Effector memory CD8-positive, alpha-beta T cell (primary cell): Measurements from ENCODE around the gene ARL16.

Source experiments
- ATAC-seq: fragments of 150-1000 bp; cut with Tn5 transposase; replicated peaks from 2 replicates; pipeline ENCODE4 v1.10.0; 2021; ENCODE audit warnings: mild to moderate bottlenecking, moderate library complexity
- DNase-seq, 3 experiments: peaks; one replicate each; pipeline ENCODE4 v3.0.0; 2021
- H3K27ac Mint-ChIP-seq, 2 donors: one replicate each; pipeline ENCODE4 v1.8.0; 2022; ENCODE audit warnings: mild to moderate bottlenecking in 2 of 2, mixed read lengths in 2 of 2, moderate library complexity in 2 of 2
- H3K27me3 Mint-ChIP-seq, 2 donors: one replicate each; pipeline ENCODE4 v1.8.0; 2022; ENCODE audit warnings: mixed read lengths in 2 of 2
- H3K36me3 Mint-ChIP-seq: one replicate; pipeline ENCODE4 v1.8.0; 2022; ENCODE audit warnings: mild to moderate bottlenecking, moderate library complexity, mixed read lengths; ENCODE audit not compliant: insufficient read depth
- H3K4me1 Mint-ChIP-seq, 2 donors: one replicate each; pipeline ENCODE4 v1.8.0; 2022; ENCODE audit warnings: low read depth in 2 of 2, mixed read lengths in 2 of 2
- H3K4me3 Mint-ChIP-seq, 2 donors: one replicate each; pipeline ENCODE4 v1.8.0; 2022; ENCODE audit warnings: mild to moderate bottlenecking in 2 of 2, mixed read lengths in 2 of 2, moderate library complexity in 2 of 2
- H3K9me3 Mint-ChIP-seq, 2 donors: one replicate each; pipeline ENCODE4 v1.8.0; 2022; ENCODE audit warnings: mixed read lengths in 2 of 2

ARL16 gene

GRCh38 chr17:81664051-81664470, 19.5 kb downstream of the ARL16 start:
- no peak for DNase-seq
- Mint-ChIP-seq H3K4me3 (peak overlapping the region in 1 of 2 donors; percentile 6), H3K9me3 (no peaks in the 10 kb centered on the region), H3K36me3 (peaks cover 26% of the 10 kb centered on the region), H3K27ac (no peak overlapping the region), H3K27me3 (no peaks in the 10 kb centered on the region), H3K4me1 (peaks cover 18 to 21% of the 10 kb centered on the region in 2 donors)
- no peak for ATAC-seq

GRCh38 chr17:81662002-81662401, 21.6 kb downstream of the ARL16 start:
- Mint-ChIP-seq H3K27me3 (no peaks in the 10 kb centered on the region), H3K36me3 (peaks cover 19% of the 10 kb centered on the region), H3K4me1 (peaks cover 8 to 10% of the 10 kb centered on the region in 2 donors), H3K4me3 (no peak overlapping the region), H3K9me3 (no peaks in the 10 kb centered on the region), H3K27ac (no peak overlapping the region)
- ATAC-seq (no peak), DNase-seq (no peak)

- no peaks in the 10 kb centered on the region for H3K9me3 Mint-ChIP-seq
- ATAC-seq (no peak), DNase-seq (no peak)
- no peak overlapping the region for H3K4me3 Mint-ChIP-seq
- no peak overlapping the region for H3K27ac Mint-ChIP-seq
- H3K27me3 Mint-ChIP-seq = no peaks in the 10 kb centered on the region
- H3K36me3 Mint-ChIP-seq = peaks cover 5% of the 10 kb centered on the region
- peaks cover 0 to 2% of the 10 kb centered on the region in 2 donors for H3K4me1 Mint-ChIP-seq
Measured at GRCh38 chr17:81660441-81660840, 23.2 kb downstream of the ARL16 start.

GRCh38 chr17:81659038-81659437, 24.6 kb downstream of the ARL16 start:
- DNase-seq (no peak), ATAC-seq (no peak)
- no peak overlapping the region for H3K27ac Mint-ChIP-seq
- H3K9me3 Mint-ChIP-seq = no peaks in the 10 kb centered on the region
- H3K27me3 Mint-ChIP-seq = peaks cover 3% of the 10 kb centered on the region in 2 donors
- peaks cover 0 to under 1% of the 10 kb centered on the region in 2 donors for H3K4me1 Mint-ChIP-seq
- H3K4me3 Mint-ChIP-seq = no peak overlapping the region
- H3K36me3 Mint-ChIP-seq = peaks cover 4% of the 10 kb centered on the region

GRCh38 chr17:81656835-81657234, 26.8 kb downstream of the ARL16 start:
- Mint-ChIP-seq H3K27me3 (peaks cover 15 to 19% of the 10 kb centered on the region in 2 donors), H3K9me3 (no peaks in the 10 kb centered on the region), H3K27ac (no peak overlapping the region), H3K4me1 (peaks cover 5 to 7% of the 10 kb centered on the region in 2 donors), H3K4me3 (no peak overlapping the region), H3K36me3 (peaks cover 4% of the 10 kb centered on the region)
- no peak for ATAC-seq
- no peak for DNase-seq

- Mint-ChIP-seq H3K9me3 (no peaks in the 10 kb centered on the region), H3K4me3 (no peak within 1 kb of the TSS), H3K27ac (no peak within 1 kb of the TSS), H3K27me3 (peaks cover 18 to 24% of the 10 kb centered on the region in 2 donors), H3K4me1 (peaks cover 5 to 7% of the 10 kb centered on the region in 2 donors), H3K36me3 (peaks cover 4% of the 10 kb centered on the region)
- DNase-seq (no peak), ATAC-seq (no peak)
Measured at GRCh38 chr17:81656118-81656743, 27.4 kb downstream of the ARL16 start, which contains the start of gene PDE6G. Gene PDE6G (minus strand): TSS chr17:81656542. CDS start chr17:81653305, 3,237 bp downstream.

- peaks cover 18 to 26% of the 10 kb centered on the region in 2 donors for H3K27me3 Mint-ChIP-seq
- no peak overlapping the region for H3K4me3 Mint-ChIP-seq
- no peak for DNase-seq
- peaks cover 5 to 7% of the 10 kb centered on the region in 2 donors for H3K4me1 Mint-ChIP-seq
- peaks cover 4% of the 10 kb centered on the region for H3K36me3 Mint-ChIP-seq
- no peak overlapping the region for H3K27ac Mint-ChIP-seq
- no peak for ATAC-seq
- no peaks in the 10 kb centered on the region for H3K9me3 Mint-ChIP-seq
Measured at GRCh38 chr17:81655378-81656117, 28.0 kb downstream of the ARL16 start.

- Mint-ChIP-seq H3K36me3 (peaks cover 4% of the 10 kb centered on the region), H3K27ac (peak overlapping the region in 1 of 2 donors; percentile 44), H3K4me3 (peak overlapping the region; percentile 30 to 45), H3K9me3 (no peaks in the 10 kb centered on the region), H3K27me3 (peaks cover 18 to 39% of the 10 kb centered on the region in 2 donors), H3K4me1 (peaks cover 5 to 7% of the 10 kb centered on the region in 2 donors)
- ATAC-seq (peak; percentile 27), DNase-seq (no peak)
Measured at GRCh38 chr17:81652906-81653771, 30.5 kb downstream of the ARL16 start.

- Mint-ChIP-seq H3K27me3 (peaks cover 27 to 51% of the 10 kb centered on the region in 2 donors), H3K27ac (peak overlapping the region in 1 of 2 donors; percentile 14), H3K4me1 (peaks cover 5 to 7% of the 10 kb centered on the region in 2 donors), H3K4me3 (no peak overlapping the region), H3K36me3 (peaks cover 4% of the 10 kb centered on the region), H3K9me3 (no peaks in the 10 kb centered on the region)
- ATAC-seq (no peak), DNase-seq (no peak)
Measured at GRCh38 chr17:81651692-81652091, 31.9 kb downstream of the ARL16 start.

GRCh38 chr17:81650951-81651350, 32.6 kb downstream of the ARL16 start:
- ATAC-seq (no peak), DNase-seq (no peak)
- Mint-ChIP-seq H3K9me3 (no peaks in the 10 kb centered on the region), H3K27me3 (peaks cover 27 to 52% of the 10 kb centered on the region in 2 donors), H3K27ac (no peak overlapping the region), H3K4me1 (peaks cover 5 to 7% of the 10 kb centered on the region in 2 donors), H3K36me3 (peaks cover 4% of the 10 kb centered on the region), H3K4me3 (no peak overlapping the region)

GRCh38 chr17:81648707-81649085, 34.9 kb downstream of the ARL16 start:
- Mint-ChIP-seq H3K4me1 (peaks cover 3 to 4% of the 10 kb centered on the region in 2 donors), H3K36me3 (no peaks in the 10 kb centered on the region), H3K4me3 (no peak overlapping the region), H3K27me3 (peaks cover 20 to 46% of the 10 kb centered on the region in 2 donors), H3K9me3 (no peaks in the 10 kb centered on the region), H3K27ac (no peak overlapping the region)
- no peak for ATAC-seq
- no peak for DNase-seq

- peaks cover 14 to 41% of the 10 kb centered on the region in 2 donors for H3K27me3 Mint-ChIP-seq
- no peaks in the 10 kb centered on the region for H3K4me1 Mint-ChIP-seq
- H3K9me3 Mint-ChIP-seq = no peaks in the 10 kb centered on the region
- DNase-seq (no peak), ATAC-seq (no peak)
- H3K4me3 Mint-ChIP-seq = no peak overlapping the region
- H3K27ac Mint-ChIP-seq = no peak overlapping the region
- no peaks in the 10 kb centered on the region for H3K36me3 Mint-ChIP-seq
Measured at GRCh38 chr17:81648013-81648706, 35.4 kb downstream of the ARL16 start.

- Mint-ChIP-seq H3K4me1 (no peaks in the 10 kb centered on the region), H3K36me3 (no peaks in the 10 kb centered on the region), H3K4me3 (no peak overlapping the region), H3K9me3 (no peaks in the 10 kb centered on the region), H3K27ac (no peak overlapping the region), H3K27me3 (peaks cover 14 to 38% of the 10 kb centered on the region in 2 donors)
- no peak for ATAC-seq
- no peak for DNase-seq
Measured at GRCh38 chr17:81647640-81648012, 36.0 kb downstream of the ARL16 start.
